Sigmoid colon (tissue), 7 donors: ENCODE data around the gene OR6M1. TPM values are rescaled to one million over a fixed set of nuclear protein-coding genes. Genes with fewer than 3 reads are reported as not detected.

ENCODE experiments used
- DNase-seq: peaks from one replicate; pipeline ENCODE4 v3.0.0-alpha.2; 2019
- H3K27ac ChIP-seq, 4 donors: fragments of 200-600 bp; sonication (generic); one replicate each; pipeline ENCODE4 v1.5.1; 2016 to 2019; ENCODE audit warnings: mild to moderate bottlenecking in 1 of 4
- H3K27me3 ChIP-seq, 3 donors: fragments of 200-600 bp; sonication (generic); one replicate each; pipeline ENCODE4 v1.5.1; 2019; ENCODE audit warnings: mild to moderate bottlenecking in 1 of 3
- H3K36me3 ChIP-seq, 4 donors: fragments of 200-600 bp; sonication (generic); one replicate each; pipeline ENCODE4 v1.5.1; 2016 to 2019
- H3K4me1 ChIP-seq, 4 donors: fragments of 200-600 bp; sonication (generic); one replicate each; pipeline ENCODE4 v1.5.1; 2017 to 2019
- H3K4me3 ChIP-seq, 4 donors: fragments of 200-600 bp; sonication (generic); one replicate each; pipeline ENCODE4 v1.5.1; 2017 to 2019; ENCODE audit warnings: mild to moderate bottlenecking in 2 of 4, moderate library complexity in 1 of 4
- H3K9me3 ChIP-seq, 4 donors: fragments of 200-600 bp in 3 of 4; sonication (generic) in 3 of 4; one replicate each; pipeline versions ENCODE4 v1.5.1 to v1.6.1; 2013 to 2019
- CTCF ChIP-seq, 4 experiments: fragments of 450-650 bp in 3 of 4; fragments of 200-600 bp in 1 of 4; IDR thresholded peaks; one replicate each; pipeline ENCODE4 v1.5.1; 2016 to 2019; ENCODE audit warnings: antibody characterized with exemption in 4 of 4, mild to moderate bottlenecking in 3 of 4, moderate library complexity in 2 of 4
- EP300 ChIP-seq, 4 donors: sonication (generic); formaldehyde crosslinking; IDR thresholded peaks; one replicate each; pipeline ENCODE4 v1.6.1; 2017; ENCODE audit warnings: antibody characterized with exemption in 4 of 4
- POLR2A ChIP-seq, 2 donors: fragments of 450-650 bp; IDR thresholded peaks; one replicate each; pipeline ENCODE4 v1.6.1; 2016; ENCODE audit warnings: antibody characterized with exemption in 2 of 2, mild to moderate bottlenecking in 2 of 2, moderate library complexity in 2 of 2
- POLR2AphosphoS5 ChIP-seq, 4 donors: sonication (generic); formaldehyde crosslinking; IDR thresholded peaks; one replicate each; pipeline ENCODE4 v1.6.1; 2017; ENCODE audit warnings: antibody characterized with exemption in 4 of 4
- WGBS, 2 donors: extraction: QIAGEN DNeasy Blood & Tissue Kit; methylation state at CpG; one replicate each; pipeline ENCODE4 v1.1.7; 2013; 5-methylcytosine and 5-hydroxymethylcytosine counted together
- intact Hi-C: fragments of 100-400 bp; cut with DNase I; formaldehyde crosslinking; loops from one replicate; pipeline ENCODE4 v1.15.1; 2023
- polyA plus RNA-seq, 3 donors: library from polyadenylated mRNA; stranded (reverse); fragments of 200-250 nt; gene quantifications; one replicate each; pipeline ENCODE4 v1.2.3, GENCODE V29; 2013
- total RNA-seq, 4 donors: library from RNA; depleted of rRNA; stranded (reverse); fragments of >200 nt; gene quantifications; one replicate each; pipeline ENCODE4 v1.1.0, GENCODE V29; 2016
- donor health status: healthy with polysubstance abuse.
- donor health status: Bipolar disorder and iron deficiency.
- donor health status: healthy.

The OR6M1 gene
- total and polyA plus RNA-seq, 7 donors, result not detected

GRCh38 chr11:123773959-123774358 is 32.2 kb downstream of the OR6M1 start:
- H3K36me3 ChIP-seq, result no peaks in the 10 kb centered on the region
- H3K27me3 ChIP-seq, result no peaks in the 10 kb centered on the region
- TF ChIP-seq EP300 (IDR thresholded peaks at IDR 0.05) (no peak), POLR2AphosphoS5 (IDR thresholded peaks at IDR 0.05) (no peak), POLR2A (IDR thresholded peaks at IDR 0.05) (no peak), CTCF (IDR thresholded peaks at IDR 0.05) (no peak)
- H3K4me1 ChIP-seq, result no peaks in the 10 kb centered on the region
- DNase-seq, result no peak
- H3K27ac ChIP-seq, result no peak overlapping the region
- H3K9me3 ChIP-seq, result no peaks in the 10 kb centered on the region
- 91 to 93% methylated on average over 1 of the region's 1 CpG for WGBS, 2 donors
- H3K4me3 ChIP-seq, result no peak overlapping the region
- intact Hi-C loops, result no loop called here

GRCh38 chr11:123773026-123773425 is 33.1 kb downstream of the OR6M1 start:
- H3K9me3 ChIP-seq, result no peaks in the 10 kb centered on the region
- H3K4me1 ChIP-seq, result no peaks in the 10 kb centered on the region
- no peak overlapping the region for H3K4me3 ChIP-seq
- no peak overlapping the region for H3K27ac ChIP-seq
- H3K27me3 ChIP-seq, result no peaks in the 10 kb centered on the region
- intact Hi-C loops, result no loop called here
- TF ChIP-seq CTCF (IDR thresholded peaks at IDR 0.05) (no peak), POLR2A (IDR thresholded peaks at IDR 0.05) (no peak), EP300 (IDR thresholded peaks at IDR 0.05) (no peak)
- H3K36me3 ChIP-seq, result no peaks in the 10 kb centered on the region
- 85 to 88% methylated on average over 2 of the region's 2 CpGs for WGBS, 2 donors
- DNase-seq, result no peak

GRCh38 chr11:123771664-123772063 is 34.5 kb downstream of the OR6M1 start:
- Histone ChIP-seq H3K4me1 (no peaks in the 10 kb centered on the region), H3K36me3 (no peaks in the 10 kb centered on the region), H3K27ac (no peak overlapping the region), H3K9me3 (no peaks in the 10 kb centered on the region), H3K27me3 (no peaks in the 10 kb centered on the region), H3K4me3 (no peak overlapping the region)
- TF ChIP-seq POLR2A (IDR thresholded peaks at IDR 0.05) (no peak), POLR2AphosphoS5 (IDR thresholded peaks at IDR 0.05) (no peak), CTCF (IDR thresholded peaks at IDR 0.05) (no peak), EP300 (IDR thresholded peaks at IDR 0.05) (no peak)
- intact Hi-C loops, result no loop called here
- DNase-seq, result no peak
- WGBS, 2 donors, result 26 to 71% methylated on average over 3 of the region's 3 CpGs

GRCh38 chr11:123770712-123771111 is 35.4 kb downstream of the OR6M1 start:
- Histone ChIP-seq H3K4me3 (no peak overlapping the region), H3K27me3 (no peaks in the 10 kb centered on the region), H3K9me3 (no peaks in the 10 kb centered on the region), H3K4me1 (no peaks in the 10 kb centered on the region), H3K36me3 (no peaks in the 10 kb centered on the region), H3K27ac (no peak overlapping the region)
- no peak for DNase-seq
- TF ChIP-seq CTCF (IDR thresholded peaks at IDR 0.05), result no peak
- TF ChIP-seq POLR2AphosphoS5 (IDR thresholded peaks at IDR 0.05), result no peak
- no peak for TF ChIP-seq POLR2A (IDR thresholded peaks at IDR 0.05)
- no peak for TF ChIP-seq EP300 (IDR thresholded peaks at IDR 0.05)
- intact Hi-C loops, result no loop called here

GRCh38 chr11:123765601-123766000 is 40.5 kb downstream of the OR6M1 start:
- no peaks in the 10 kb centered on the region for H3K27me3 ChIP-seq
- DNase-seq, result no peak
- TF ChIP-seq CTCF (IDR thresholded peaks at IDR 0.05) (no peak), EP300 (IDR thresholded peaks at IDR 0.05) (no peak), POLR2AphosphoS5 (IDR thresholded peaks at IDR 0.05) (no peak), POLR2A (IDR thresholded peaks at IDR 0.05) (no peak)
- no peak overlapping the region for H3K4me3 ChIP-seq
- H3K9me3 ChIP-seq, result peaks cover 0 to 6% (median 3%) of the 10 kb centered on the region in 4 donors
- WGBS, 2 donors, result 17 to 56% methylated on average over 1 of the region's 1 CpG
- intact Hi-C loops, result no loop called here
- no peaks in the 10 kb centered on the region for H3K4me1 ChIP-seq
- no peak overlapping the region for H3K27ac ChIP-seq
- no peaks in the 10 kb centered on the region for H3K36me3 ChIP-seq
